Measurements from ENCODE around the gene TARBP1.
"Not testable (repeated sequence)": the region's sequence is repeated elsewhere in the genome, so short reads cannot be mapped to it uniquely, and the experiment has no call there.

The TARBP1 gene

DNA sequence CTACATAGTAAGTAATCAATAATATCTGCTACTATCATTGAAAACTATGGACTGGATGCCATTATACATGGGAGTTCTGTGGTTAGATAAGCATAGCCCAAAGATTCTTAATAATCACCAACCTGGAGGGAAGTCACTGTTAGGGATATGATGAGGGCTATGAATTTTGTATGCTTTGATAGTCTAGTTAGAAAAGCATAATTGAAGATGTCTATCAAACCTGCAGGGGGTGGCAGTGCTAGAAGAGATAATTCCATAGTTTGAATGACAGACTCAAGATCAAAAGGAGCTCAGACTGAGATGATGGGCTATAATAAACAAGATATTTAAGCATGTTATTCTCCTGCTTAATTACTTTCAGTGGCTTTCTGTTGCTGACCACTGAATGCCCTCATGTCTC, 121.1 kb downstream of the TARBP1 start:
- TF ChIP-seq ZNF274 (IDR thresholded peaks at IDR 0.05; ENCODE audit: low read depth, low read length) (no peak), SUZ12 (IDR thresholded peaks at IDR 0.05; ENCODE audit: extremely low read depth, insufficient read depth, insufficient read length) (no peak), YY1 (IDR thresholded peaks at IDR 0.05; ENCODE audit: insufficient read depth, insufficient read length) (no peak)
- Histone ChIP-seq H3K9me3 (ENCODE audit: insufficient read depth, low read length) (no peaks in the 10 kb centered on the region; the same call in 1 of the 2 replicates), H3K4me3 (ENCODE audit: insufficient read length, low read depth) (no peak overlapping the region), H3K9ac (ENCODE audit: insufficient read length, low read depth) (no peak overlapping the region), H3K4me1 (ENCODE audit: insufficient read depth, insufficient read length) (no peaks in the 10 kb centered on the region), H3K36me3 (ENCODE audit: insufficient read depth, insufficient read length, low read length) (no peaks in the 10 kb centered on the region), H3K27me3 (ENCODE audit: insufficient read depth, insufficient read length) (no peaks in the 10 kb centered on the region)
- no peak for DNase-seq (ENCODE audit: low read depth, low spot score)

DNA sequence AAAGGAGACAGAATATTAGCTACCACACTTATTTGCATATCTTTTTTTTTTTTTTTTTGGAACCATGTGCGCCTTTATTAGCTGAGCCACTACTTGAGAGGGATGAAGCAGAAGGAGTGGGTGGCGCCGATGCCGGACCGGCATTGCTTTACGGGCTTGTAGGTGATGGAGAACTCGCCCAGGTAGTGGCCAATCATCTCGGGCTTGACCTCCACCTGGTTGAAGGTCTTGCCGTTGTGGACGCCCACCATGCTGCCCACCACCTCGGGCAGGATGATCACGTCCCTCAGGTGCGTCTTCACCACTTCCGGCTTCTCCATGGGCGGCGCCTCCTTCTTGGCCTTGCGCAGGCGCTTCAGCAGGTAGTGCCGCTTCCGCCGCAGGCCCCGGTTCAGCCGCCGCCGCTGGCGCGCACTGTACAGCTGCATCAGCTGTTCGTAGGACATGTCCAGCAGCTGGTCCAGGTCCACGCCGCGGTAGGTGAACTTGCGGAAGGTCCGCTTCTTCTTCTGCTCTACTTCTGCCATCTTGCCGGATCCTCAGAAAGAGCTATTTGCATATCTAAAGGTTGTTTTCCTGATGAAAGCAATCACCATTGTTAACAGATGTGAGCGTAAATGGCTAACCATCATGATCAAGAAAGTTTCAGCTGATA, 122.2 kb downstream of the TARBP1 start:
- not testable (repeated sequence) for DNase-seq (ENCODE audit: low read depth, low spot score); H3K4me1 ChIP-seq (ENCODE audit: insufficient read depth, insufficient read length); H3K9me3 ChIP-seq (ENCODE audit: insufficient read depth, low read length); H3K4me3 ChIP-seq (ENCODE audit: insufficient read length, low read depth); H3K27me3 ChIP-seq (ENCODE audit: insufficient read depth, insufficient read length); H3K36me3 ChIP-seq (ENCODE audit: insufficient read depth, insufficient read length, low read length); H3K9ac ChIP-seq (ENCODE audit: insufficient read length, low read depth)

DNA sequence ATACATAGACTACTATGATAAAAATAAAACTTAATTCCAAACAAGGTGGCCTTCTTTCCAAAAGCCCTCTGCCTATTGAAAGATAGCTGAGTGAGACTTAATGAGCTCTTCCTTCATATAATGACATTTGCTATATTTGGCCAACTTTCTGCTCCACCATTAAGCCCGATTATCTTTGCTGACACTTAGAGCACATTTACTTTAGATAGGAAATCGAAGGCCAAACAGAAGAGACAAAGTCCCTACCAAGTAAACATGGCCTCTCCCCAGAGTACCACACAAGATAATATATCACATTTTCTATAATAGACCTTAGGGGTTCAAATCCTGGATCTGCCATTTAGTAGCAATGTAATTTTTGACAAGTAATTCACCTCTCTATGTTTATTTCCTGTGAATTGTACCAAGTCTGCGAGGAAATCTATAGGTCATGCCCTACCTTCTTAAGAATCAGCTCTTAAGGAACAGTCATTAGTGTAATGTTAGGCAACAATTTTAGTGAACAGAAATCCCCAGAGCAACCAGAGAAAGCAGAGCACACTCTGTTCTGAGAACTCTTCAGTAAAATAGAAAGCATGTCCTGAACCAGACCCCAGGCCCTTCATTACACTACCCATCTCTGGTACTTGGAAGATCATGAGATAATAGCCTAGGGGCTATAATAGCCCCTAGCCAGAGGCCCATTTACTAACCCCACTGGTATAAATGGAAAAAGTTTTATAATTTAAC, 123.0 kb downstream of the TARBP1 start:
- no peaks in the 10 kb centered on the region for H3K4me1 ChIP-seq (ENCODE audit: insufficient read depth, insufficient read length)
- H3K4me3 ChIP-seq (ENCODE audit: insufficient read length, low read depth) = no peak overlapping the region
- H3K9me3 ChIP-seq (ENCODE audit: insufficient read depth, low read length) = no peaks in the 10 kb centered on the region; the same call in none of the 2 replicates
- no peak overlapping the region for H3K9ac ChIP-seq (ENCODE audit: insufficient read length, low read depth)
- TF ChIP-seq SUZ12 (IDR thresholded peaks at IDR 0.05; ENCODE audit: extremely low read depth, insufficient read depth, insufficient read length) = no peak
- TF ChIP-seq YY1 (IDR thresholded peaks at IDR 0.05; ENCODE audit: insufficient read depth, insufficient read length) = no peak
- TF ChIP-seq ZNF274 (IDR thresholded peaks at IDR 0.05; ENCODE audit: low read depth, low read length) = no peak
- H3K36me3 ChIP-seq (ENCODE audit: insufficient read depth, insufficient read length, low read length) = no peaks in the 10 kb centered on the region
- no peak for DNase-seq (ENCODE audit: low read depth, low spot score)
- H3K27me3 ChIP-seq (ENCODE audit: insufficient read depth, insufficient read length) = no peaks in the 10 kb centered on the region

DNA sequence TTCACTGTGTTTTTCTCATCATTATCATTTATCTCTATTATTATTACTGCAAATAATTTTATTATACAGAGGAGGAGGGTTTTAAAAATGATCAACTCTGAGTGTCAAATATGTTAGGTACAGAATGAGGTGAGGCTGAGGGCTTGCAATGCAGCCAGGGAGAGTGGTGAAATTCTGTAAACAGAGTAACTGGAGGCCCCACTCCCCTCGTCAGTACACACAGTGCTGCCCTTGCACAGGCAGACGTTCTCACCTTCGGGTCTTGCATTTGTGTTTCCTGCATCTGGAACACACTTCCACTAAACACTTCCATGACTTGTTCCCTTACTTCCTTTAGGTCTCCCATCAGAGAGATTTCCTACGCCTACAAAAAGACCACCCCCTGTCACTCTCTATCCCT, 130.0 kb downstream of the TARBP1 start:
- TF ChIP-seq SUZ12 (IDR thresholded peaks at IDR 0.05; ENCODE audit: extremely low read depth, insufficient read depth, insufficient read length) (no peak), ZNF274 (IDR thresholded peaks at IDR 0.05; ENCODE audit: low read depth, low read length) (no peak), YY1 (IDR thresholded peaks at IDR 0.05; ENCODE audit: insufficient read depth, insufficient read length) (no peak)
- Histone ChIP-seq H3K27me3 (ENCODE audit: insufficient read depth, insufficient read length) (no peaks in the 10 kb centered on the region), H3K4me3 (ENCODE audit: insufficient read length, low read depth) (no peak overlapping the region), H3K9me3 (ENCODE audit: insufficient read depth, low read length) (no peaks in the 10 kb centered on the region; the same call in 1 of the 2 replicates), H3K4me1 (ENCODE audit: insufficient read depth, insufficient read length) (no peaks in the 10 kb centered on the region), H3K9ac (ENCODE audit: insufficient read length, low read depth) (no peak overlapping the region), H3K36me3 (ENCODE audit: insufficient read depth, insufficient read length, low read length) (no peaks in the 10 kb centered on the region)
- DNase-seq (ENCODE audit: low read depth, low spot score) = no peak

DNA sequence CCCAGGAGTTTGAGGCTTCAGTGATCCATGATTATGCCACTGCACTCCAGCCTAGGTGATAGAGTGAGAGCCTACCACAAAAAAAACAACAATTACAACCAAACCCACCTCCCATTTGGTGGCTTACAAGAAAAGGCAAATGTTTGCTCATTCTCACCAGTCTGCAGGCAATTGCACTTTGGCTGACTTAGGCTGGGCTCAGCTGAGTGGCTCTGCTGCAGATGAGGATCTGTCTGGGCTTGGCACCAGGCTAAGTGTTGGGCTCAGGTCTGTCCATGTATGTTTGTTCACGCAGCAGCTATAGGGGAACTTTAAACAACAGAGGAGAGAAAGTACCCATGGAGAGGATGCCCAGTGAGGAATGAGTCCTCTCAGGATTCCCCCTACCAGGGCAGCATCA, 133.7 kb downstream of the TARBP1 start:
- H3K27me3 ChIP-seq (ENCODE audit: insufficient read depth, insufficient read length) = no peaks in the 10 kb centered on the region
- no peaks in the 10 kb centered on the region for H3K36me3 ChIP-seq (ENCODE audit: insufficient read depth, insufficient read length, low read length)
- 0 out of 2 replicates have a peak, but pooled peaks cover 6% of the 10 kb centered on the region for H3K9me3 ChIP-seq (ENCODE audit: insufficient read depth, low read length)
- TF ChIP-seq YY1 (IDR thresholded peaks at IDR 0.05; ENCODE audit: insufficient read depth, insufficient read length) (no peak), ZNF274 (IDR thresholded peaks at IDR 0.05; ENCODE audit: low read depth, low read length) (no peak), SUZ12 (IDR thresholded peaks at IDR 0.05; ENCODE audit: extremely low read depth, insufficient read depth, insufficient read length) (no peak)
- no peak overlapping the region for H3K9ac ChIP-seq (ENCODE audit: insufficient read length, low read depth)
- H3K4me1 ChIP-seq (ENCODE audit: insufficient read depth, insufficient read length) = peaks cover 3% of the 10 kb centered on the region
- H3K4me3 ChIP-seq (ENCODE audit: insufficient read length, low read depth) = no peak overlapping the region
- DNase-seq (ENCODE audit: low read depth, low spot score) = no peak

DNA sequence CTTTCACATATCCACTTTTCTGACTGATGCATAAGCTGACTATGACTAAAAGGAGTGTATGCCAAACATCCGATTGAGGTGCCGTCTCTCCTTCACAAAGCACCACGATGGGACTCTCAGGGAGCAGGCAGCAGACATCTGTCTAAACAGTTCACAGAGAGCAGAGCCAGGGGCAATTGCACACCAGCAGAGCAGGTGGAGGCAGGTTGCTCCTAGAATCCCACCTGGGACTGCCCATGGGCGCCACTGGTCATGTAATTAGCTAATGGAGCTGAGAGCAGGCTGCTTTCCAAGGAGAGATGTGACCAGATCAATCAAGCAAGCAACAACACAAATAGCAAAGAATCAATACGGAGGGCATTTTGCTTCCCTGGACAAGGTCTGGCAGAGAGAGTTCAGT, 136.2 kb downstream of the TARBP1 start:
- H3K4me3 ChIP-seq (ENCODE audit: insufficient read length, low read depth) = no peak overlapping the region
- no peaks in the 10 kb centered on the region for H3K27me3 ChIP-seq (ENCODE audit: insufficient read depth, insufficient read length)
- no peak for DNase-seq (ENCODE audit: low read depth, low spot score)
- H3K9me3 ChIP-seq (ENCODE audit: insufficient read depth, low read length) = 0 out of 2 replicates have a peak, but pooled peaks cover 8% of the 10 kb centered on the region
- TF ChIP-seq SUZ12 (IDR thresholded peaks at IDR 0.05; ENCODE audit: extremely low read depth, insufficient read depth, insufficient read length) = no peak
- no peak for TF ChIP-seq ZNF274 (IDR thresholded peaks at IDR 0.05; ENCODE audit: low read depth, low read length)
- no peak for TF ChIP-seq YY1 (IDR thresholded peaks at IDR 0.05; ENCODE audit: insufficient read depth, insufficient read length)
- peaks cover 3% of the 10 kb centered on the region for H3K4me1 ChIP-seq (ENCODE audit: insufficient read depth, insufficient read length)
- H3K36me3 ChIP-seq (ENCODE audit: insufficient read depth, insufficient read length, low read length) = no peaks in the 10 kb centered on the region
- no peak overlapping the region for H3K9ac ChIP-seq (ENCODE audit: insufficient read length, low read depth)

All from NT2/D1 (cell line).